Activated CD8-positive, alpha-beta T cell treated with anti-CD3 and anti-CD28 coated beads for 36 hours (primary cell): ENCODE measurements around the gene LRRC8E. TPM values are rescaled to one million over a fixed set of nuclear protein-coding genes. Genes with fewer than 3 reads are reported as not detected.

Experiments
- ATAC-seq: fragments of 200-7000 bp; cut with Tn5 transposase; one replicate; pipeline ENCODE4 v1.10.0; 2021; ENCODE audit warnings: mild to moderate bottlenecking, moderate library complexity
- CTCF ChIA-PET: fragments of 350-600 bp; sonication (Branson Sonifier 250); formaldehyde crosslinking; loops from one replicate; lab custom pipeline; 2021; ENCODE audit warnings: antibody characterized with exemption; lab: Charles Lee
- POLR2A ChIA-PET: fragments of 350-600 bp; sonication (Branson Sonifier 250); formaldehyde crosslinking; loops from one replicate; lab custom pipeline; 2021; ENCODE audit warnings: antibody characterized with exemption; lab: Charles Lee
- DNase-seq: peaks from one replicate; pipeline ENCODE4 v3.0.0-alpha.2; 2020
- H3K27ac Mint-ChIP-seq: one replicate; pipeline ENCODE4 v1.8.0; 2021; ENCODE audit warnings: mild to moderate bottlenecking, mixed read lengths
- H3K27me3 Mint-ChIP-seq: one replicate; pipeline ENCODE4 v1.8.0; 2021; ENCODE audit warnings: mixed read lengths
- H3K36me3 Mint-ChIP-seq: one replicate; pipeline ENCODE4 v1.8.0; 2021; ENCODE audit warnings: low read depth, mixed read lengths
- H3K4me1 Mint-ChIP-seq: one replicate; pipeline ENCODE4 v1.8.0; 2021; ENCODE audit warnings: low read depth, mixed read lengths
- H3K4me3 Mint-ChIP-seq: one replicate; pipeline ENCODE4 v1.8.0; 2021; ENCODE audit warnings: mild to moderate bottlenecking, moderate library complexity, mixed read lengths
- H3K9me3 Mint-ChIP-seq: one replicate; pipeline ENCODE4 v1.8.0; 2021; ENCODE audit warnings: mixed read lengths
- intact Hi-C: fragments of 100-400 bp; cut with micrococcal nuclease; formaldehyde crosslinking; loops from one replicate; pipeline ENCODE4 v1.10.0; 2022
- total RNA-seq, 2 experiments: library from RNA; stranded (reverse); gene quantifications; one replicate each; pipeline ENCODE4 v1.2.3, GENCODE V29; 2021
- TF ChIP-seq, protein P1 (sequence below): fragments of 200-600 bp; IDR thresholded peaks from one replicate; pipeline ENCODE4 v1.8.0; 2022; ENCODE audit warnings: antibody characterized with exemption, mild to moderate bottlenecking

The LRRC8E gene
- total RNA-seq, 2 experiments from 2014 or later, result not detected

GRCh38 chr19:7842661-7843294 is 45.5 kb upstream of the LRRC8E start:
- Mint-ChIP-seq H3K4me3 (no peak overlapping the region), H3K27ac (no peak overlapping the region), H3K4me1 (no peaks in the 10 kb centered on the region), H3K9me3 (no peaks in the 10 kb centered on the region), H3K27me3 (no peaks in the 10 kb centered on the region), H3K36me3 (no peaks in the 10 kb centered on the region)
- TF ChIP-seq, protein P1, sequence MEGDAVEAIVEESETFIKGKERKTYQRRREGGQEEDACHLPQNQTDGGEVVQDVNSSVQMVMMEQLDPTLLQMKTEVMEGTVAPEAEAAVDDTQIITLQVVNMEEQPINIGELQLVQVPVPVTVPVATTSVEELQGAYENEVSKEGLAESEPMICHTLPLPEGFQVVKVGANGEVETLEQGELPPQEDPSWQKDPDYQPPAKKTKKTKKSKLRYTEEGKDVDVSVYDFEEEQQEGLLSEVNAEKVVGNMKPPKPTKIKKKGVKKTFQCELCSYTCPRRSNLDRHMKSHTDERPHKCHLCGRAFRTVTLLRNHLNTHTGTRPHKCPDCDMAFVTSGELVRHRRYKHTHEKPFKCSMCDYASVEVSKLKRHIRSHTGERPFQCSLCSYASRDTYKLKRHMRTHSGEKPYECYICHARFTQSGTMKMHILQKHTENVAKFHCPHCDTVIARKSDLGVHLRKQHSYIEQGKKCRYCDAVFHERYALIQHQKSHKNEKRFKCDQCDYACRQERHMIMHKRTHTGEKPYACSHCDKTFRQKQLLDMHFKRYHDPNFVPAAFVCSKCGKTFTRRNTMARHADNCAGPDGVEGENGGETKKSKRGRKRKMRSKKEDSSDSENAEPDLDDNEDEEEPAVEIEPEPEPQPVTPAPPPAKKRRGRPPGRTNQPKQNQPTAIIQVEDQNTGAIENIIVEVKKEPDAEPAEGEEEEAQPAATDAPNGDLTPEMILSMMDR, result no peak
- ATAC-seq, result no peak
- ChIA-PET CTCF (no interaction called here), POLR2A (no interaction called here)
- no peak for DNase-seq
- intact Hi-C loops, result no loop called here

DNA sequence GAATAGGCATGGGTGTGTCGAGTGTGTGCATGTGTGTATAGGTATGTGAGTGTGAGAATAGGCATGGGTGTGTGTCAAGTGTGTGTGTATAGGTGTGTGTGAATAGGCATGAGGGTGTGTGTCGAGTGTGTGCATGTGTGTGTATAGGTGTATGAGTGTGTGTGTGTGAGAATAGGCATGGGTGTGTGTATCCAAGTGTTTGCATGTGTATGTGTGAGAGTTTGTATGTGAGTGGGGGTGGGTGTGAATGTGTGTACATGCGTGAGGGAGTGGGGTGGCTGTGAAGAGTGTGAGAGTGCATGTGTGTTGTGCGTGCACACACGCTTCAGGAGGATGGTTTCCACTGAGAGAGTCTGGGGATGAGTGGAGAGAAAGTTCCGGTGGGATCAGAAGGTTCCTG is 44.8 kb upstream of the LRRC8E start:
- no peak for DNase-seq
- TF ChIP-seq, protein P1, result no peak

DNA sequence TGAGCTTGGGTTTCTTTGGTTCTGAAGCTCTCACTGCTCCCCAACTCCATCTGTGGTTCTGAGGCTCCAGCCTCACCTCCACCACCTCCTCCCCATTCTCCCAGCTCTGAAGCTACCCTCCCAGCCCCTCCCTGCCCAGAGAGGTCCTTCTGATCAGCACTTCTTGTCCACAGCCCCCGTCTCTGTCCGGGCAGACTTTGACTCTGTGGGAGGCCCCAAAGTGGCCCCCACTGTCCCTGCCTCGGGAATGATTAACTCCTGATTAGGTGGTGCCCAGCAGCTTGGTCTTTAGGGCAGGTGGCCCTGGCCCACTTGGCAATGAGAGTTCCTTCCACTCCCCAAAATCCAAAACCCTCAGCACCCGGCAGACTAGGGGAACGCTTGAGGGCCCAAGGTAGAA is 43.9 kb upstream of the LRRC8E start:
- intact Hi-C loops, result no loop called here
- no peak overlapping the region for H3K27ac Mint-ChIP-seq
- no peak overlapping the region for H3K4me3 Mint-ChIP-seq
- no peaks in the 10 kb centered on the region for H3K27me3 Mint-ChIP-seq
- no peaks in the 10 kb centered on the region for H3K9me3 Mint-ChIP-seq
- no peaks in the 10 kb centered on the region for H3K4me1 Mint-ChIP-seq
- POLR2A ChIA-PET, result no interaction called here
- TF ChIP-seq, protein P1, result no peak
- ATAC-seq (no peak), DNase-seq (no peak)
- CTCF ChIA-PET, result no interaction called here
- H3K36me3 Mint-ChIP-seq, result no peaks in the 10 kb centered on the region

More for the DNA sequence above, 44.8 kb upstream of the LRRC8E start:
- no peak overlapping the region for H3K27ac Mint-ChIP-seq
- H3K27me3 Mint-ChIP-seq, result no peaks in the 10 kb centered on the region
- H3K4me3 Mint-ChIP-seq, result no peak overlapping the region
- H3K4me1 Mint-ChIP-seq, result no peaks in the 10 kb centered on the region
- intact Hi-C loops, result no loop called here
- no peaks in the 10 kb centered on the region for H3K9me3 Mint-ChIP-seq
- no peak for ATAC-seq
- ChIA-PET POLR2A (no interaction called here), CTCF (no interaction called here)
- no peaks in the 10 kb centered on the region for H3K36me3 Mint-ChIP-seq

- Mint-ChIP-seq H3K4me1 (no peaks in the 10 kb centered on the region), H3K4me3 (no peak overlapping the region), H3K27ac (no peak overlapping the region), H3K27me3 (no peaks in the 10 kb centered on the region), H3K9me3 (no peaks in the 10 kb centered on the region), H3K36me3 (no peaks in the 10 kb centered on the region)
- intact Hi-C loops, result no loop called here
- CTCF ChIA-PET, result no interaction called here
- TF ChIP-seq, protein P1, result no peak
- DNase-seq, result no peak
- no peak for ATAC-seq
- POLR2A ChIA-PET, result no interaction called here
Measured at GRCh38 chr19:7844951-7845350, 43.4 kb upstream of the LRRC8E start.

GRCh38 chr19:7845390-7846154 is 42.7 kb upstream of the LRRC8E start:
- intact Hi-C loops, result no loop called here
- no peak overlapping the region for H3K27ac Mint-ChIP-seq
- POLR2A ChIA-PET, result no interaction called here
- H3K4me3 Mint-ChIP-seq, result no peak overlapping the region
- CTCF ChIA-PET, result interaction anchor here (0.6 kb wide), 1 partner anchor 76 kb away, joined by 3 read pairs; no protein-coding TSS in a partner anchor
- no peak for DNase-seq
- no peaks in the 10 kb centered on the region for H3K27me3 Mint-ChIP-seq
- ATAC-seq, result no peak
- no peaks in the 10 kb centered on the region for H3K4me1 Mint-ChIP-seq
- no peaks in the 10 kb centered on the region for H3K36me3 Mint-ChIP-seq
- H3K9me3 Mint-ChIP-seq, result no peaks in the 10 kb centered on the region
- TF ChIP-seq, protein P1, result no peak
